ENCODE data around the gene NME2.
"Not testable (repeated sequence)": the region's sequence is repeated elsewhere in the genome, so short reads cannot be mapped to it uniquely, and the experiment has no call there.

NME2 gene

DNA sequence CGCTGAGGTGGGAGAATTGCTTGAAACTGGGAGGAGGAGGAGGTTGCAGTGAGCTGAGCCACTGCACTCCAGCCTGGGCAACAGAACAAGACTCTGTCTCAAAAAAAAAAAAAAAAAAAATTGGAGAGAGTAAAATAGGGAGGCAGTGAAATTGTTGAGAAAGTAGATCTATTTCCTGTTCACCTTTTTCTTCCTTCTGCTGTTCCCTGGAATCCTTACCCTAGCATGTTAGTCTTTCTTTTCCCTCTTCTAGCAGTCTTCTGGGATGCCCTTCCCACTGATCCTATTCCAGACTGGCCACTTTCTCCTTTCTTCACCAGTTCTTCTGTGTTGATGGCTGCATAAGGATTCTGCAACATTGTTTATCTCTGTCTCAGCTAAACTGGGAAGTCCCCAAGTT, 3.1 kb downstream of the NME2 start:
- no peak overlapping the region for H3K4me3 ChIP-seq (ENCODE audit: low read length)
- no peaks in the 10 kb centered on the region for H3K27me3 ChIP-seq (replicated peaks; ENCODE audit: insufficient read depth, low read length)
- H3K4me1 ChIP-seq (ENCODE audit: low read length) = peaks cover 10% of the 10 kb centered on the region
- peaks cover 28% of the 10 kb centered on the region for H3K79me2 ChIP-seq (ENCODE audit: low read length)
- H3K9me3 ChIP-seq (replicated peaks; ENCODE audit: insufficient read depth, low read length) = no peaks in the 10 kb centered on the region
- no peaks in the 10 kb centered on the region for H4K20me1 ChIP-seq (ENCODE audit: insufficient read depth, low read length)
- H3K4me2 ChIP-seq (ENCODE audit: low read depth, low read length) = no peak overlapping the region
- peaks cover 5% of the 10 kb centered on the region; the same call in 1 of the 2 replicates for H3K36me3 ChIP-seq (replicated peaks; ENCODE audit: insufficient read depth, low read length)
- peaks cover 15% of the 10 kb centered on the region for H3F3A ChIP-seq (ENCODE audit: insufficient read depth, low read length)
- DNase-seq = no peak
- no peak overlapping the region for H3K9ac ChIP-seq (ENCODE audit: low read length)
- no peak overlapping the region for H3K27ac ChIP-seq (ENCODE audit: low read length)
- H3K9me2 ChIP-seq (replicated peaks; ENCODE audit: insufficient read depth, low read length) = no peaks in the 10 kb centered on the region
- H2AFZ ChIP-seq (ENCODE audit: low read length) = no peak overlapping the region
- no peak for TF ChIP-seq CTCF (IDR thresholded peaks at IDR 0.05; ENCODE audit: low read length)

DNA sequence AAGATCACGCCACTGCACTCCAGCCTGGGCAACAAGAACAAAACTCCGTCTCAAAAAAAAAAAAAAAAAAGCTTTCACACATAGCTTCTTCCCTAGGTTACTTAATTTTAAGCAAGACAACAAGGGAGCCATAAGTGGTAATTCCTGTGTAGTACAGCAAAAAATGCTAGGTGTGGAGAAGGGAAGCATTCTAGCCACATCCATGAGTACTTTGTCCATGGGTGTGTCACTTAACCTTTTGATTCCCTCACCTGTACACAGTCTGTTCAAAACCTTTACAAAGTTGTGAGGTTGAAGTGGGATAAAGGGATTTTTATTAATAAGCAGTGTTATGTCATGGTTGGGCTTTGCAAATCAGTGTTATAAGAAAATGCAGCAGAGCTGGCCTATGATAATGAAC, 4.5 kb downstream of the NME2 start:
- no peak overlapping the region for H3K4me2 ChIP-seq (ENCODE audit: low read depth, low read length)
- no peaks in the 10 kb centered on the region for H3K27me3 ChIP-seq (replicated peaks; ENCODE audit: insufficient read depth, low read length)
- H3K27ac ChIP-seq (ENCODE audit: low read length) = no peak overlapping the region
- no peaks in the 10 kb centered on the region for H3K9me3 ChIP-seq (replicated peaks; ENCODE audit: insufficient read depth, low read length)
- H3K79me2 ChIP-seq (ENCODE audit: low read length) = peaks cover 28% of the 10 kb centered on the region
- no peaks in the 10 kb centered on the region for H3K4me1 ChIP-seq (ENCODE audit: low read length)
- no peaks in the 10 kb centered on the region for H3K9me2 ChIP-seq (replicated peaks; ENCODE audit: insufficient read depth, low read length)
- H2AFZ ChIP-seq (ENCODE audit: low read length) = no peak overlapping the region
- peaks cover 5% of the 10 kb centered on the region; the same call in 1 of the 2 replicates for H3K36me3 ChIP-seq (replicated peaks; ENCODE audit: insufficient read depth, low read length)
- TF ChIP-seq CTCF (IDR thresholded peaks at IDR 0.05; ENCODE audit: low read length) (no peak), EZH2 (optimal IDR thresholded peaks at IDR 0.05; ENCODE audit: low read depth, low read length) (no peak), EZH2phosphoT487 (IDR thresholded peaks at IDR 0.05; ENCODE audit: low read length) (no peak)
- no peaks in the 10 kb centered on the region for H4K20me1 ChIP-seq (ENCODE audit: insufficient read depth, low read length)
- DNase-seq = no peak
- no peak overlapping the region for H3K9ac ChIP-seq (ENCODE audit: low read length)
- H3K4me3 ChIP-seq (ENCODE audit: low read length) = no peak overlapping the region
- peaks cover 10% of the 10 kb centered on the region for H3F3A ChIP-seq (ENCODE audit: insufficient read depth, low read length)

DNA sequence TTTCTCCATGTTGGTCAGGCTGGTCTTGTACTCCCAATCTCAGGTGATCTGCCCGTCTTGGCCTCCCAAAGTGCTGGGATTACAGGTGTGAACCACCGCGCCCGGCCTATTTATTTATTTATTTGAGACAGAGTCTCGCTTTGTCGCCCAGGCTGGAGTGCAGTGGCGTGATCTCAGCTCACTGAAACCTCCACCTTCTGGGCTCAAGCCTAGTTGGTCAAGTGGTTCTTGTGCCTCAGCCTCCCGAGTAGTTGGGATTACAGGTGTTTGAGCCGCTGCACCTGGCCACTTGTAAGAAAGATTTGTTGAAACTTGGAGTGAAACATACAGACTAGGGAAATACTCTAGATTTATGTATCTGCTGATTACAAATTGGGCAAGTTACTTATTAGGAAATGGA, 5.8 kb downstream of the NME2 start:
- DNase-seq; H3K9me2 ChIP-seq (replicated peaks; ENCODE audit: insufficient read depth, low read length); H2AFZ ChIP-seq (ENCODE audit: low read length); H3K36me3 ChIP-seq (replicated peaks; ENCODE audit: insufficient read depth, low read length); H3K27me3 ChIP-seq (replicated peaks; ENCODE audit: insufficient read depth, low read length); H3K27ac ChIP-seq (ENCODE audit: low read length); H4K20me1 ChIP-seq (ENCODE audit: insufficient read depth, low read length); H3K4me1 ChIP-seq (ENCODE audit: low read length); H3K9me3 ChIP-seq (replicated peaks; ENCODE audit: insufficient read depth, low read length); H3F3A ChIP-seq (ENCODE audit: insufficient read depth, low read length); H3K9ac ChIP-seq (ENCODE audit: low read length); H3K4me3 ChIP-seq (ENCODE audit: low read length); H3K4me2 ChIP-seq (ENCODE audit: low read depth, low read length): not testable (repeated sequence)
- peaks cover 24% of the 10 kb centered on the region for H3K79me2 ChIP-seq (ENCODE audit: low read length)

DNA sequence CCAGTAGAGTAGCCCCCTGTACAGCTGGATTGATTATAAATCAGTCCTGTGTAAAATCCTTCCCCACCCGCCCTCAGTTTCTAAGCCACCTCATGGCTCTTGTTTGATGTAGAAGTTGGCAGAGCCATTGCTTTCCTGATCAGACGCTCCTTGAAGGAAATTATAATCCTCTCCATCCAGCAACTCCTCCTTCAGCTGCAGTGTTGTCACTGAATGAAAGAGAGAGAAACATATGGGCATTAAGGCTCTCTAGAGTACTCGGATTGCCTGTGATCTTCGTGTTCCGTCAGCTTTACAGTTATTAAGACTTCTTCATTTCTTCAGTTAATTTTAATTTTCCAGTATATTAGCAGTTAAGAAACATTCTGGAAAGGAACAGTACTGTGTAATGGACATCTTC, 14.3 kb downstream of the NME2 start:
- H2AFZ ChIP-seq (ENCODE audit: low read length) = no peak overlapping the region
- H3K27ac ChIP-seq (ENCODE audit: low read length) = no peak overlapping the region
- no peak overlapping the region for H3K4me2 ChIP-seq (ENCODE audit: low read depth, low read length)
- no peaks in the 10 kb centered on the region for H3K79me2 ChIP-seq (ENCODE audit: low read length)
- no peaks in the 10 kb centered on the region for H3K9me2 ChIP-seq (replicated peaks; ENCODE audit: insufficient read depth, low read length)
- no peaks in the 10 kb centered on the region; the same call in 1 of the 2 replicates for H3K36me3 ChIP-seq (replicated peaks; ENCODE audit: insufficient read depth, low read length)
- TF ChIP-seq EZH2 (optimal IDR thresholded peaks at IDR 0.05; ENCODE audit: low read depth, low read length) (no peak), EZH2phosphoT487 (IDR thresholded peaks at IDR 0.05; ENCODE audit: low read length) (no peak), CTCF (IDR thresholded peaks at IDR 0.05; ENCODE audit: low read length) (no peak)
- no peaks in the 10 kb centered on the region for H3K27me3 ChIP-seq (replicated peaks; ENCODE audit: insufficient read depth, low read length)
- no peaks in the 10 kb centered on the region for H3K9me3 ChIP-seq (replicated peaks; ENCODE audit: insufficient read depth, low read length)
- no peaks in the 10 kb centered on the region for H4K20me1 ChIP-seq (ENCODE audit: insufficient read depth, low read length)
- H3K9ac ChIP-seq (ENCODE audit: low read length) = no peak overlapping the region
- no peak overlapping the region for H3K4me3 ChIP-seq (ENCODE audit: low read length)
- no peak for DNase-seq
- no peaks in the 10 kb centered on the region for H3K4me1 ChIP-seq (ENCODE audit: low read length)
- H3F3A ChIP-seq (ENCODE audit: insufficient read depth, low read length) = no peaks in the 10 kb centered on the region

Measured in MM.1S (cell line).